Measurements from ENCODE around the gene GAL3ST2. TPM values are rescaled to one million over a fixed set of nuclear protein-coding genes. Genes with fewer than 3 reads are reported as not detected.

The GAL3ST2 gene
- polyA plus RNA-seq, 1 donor from 2014 or later: not detected

DNA sequence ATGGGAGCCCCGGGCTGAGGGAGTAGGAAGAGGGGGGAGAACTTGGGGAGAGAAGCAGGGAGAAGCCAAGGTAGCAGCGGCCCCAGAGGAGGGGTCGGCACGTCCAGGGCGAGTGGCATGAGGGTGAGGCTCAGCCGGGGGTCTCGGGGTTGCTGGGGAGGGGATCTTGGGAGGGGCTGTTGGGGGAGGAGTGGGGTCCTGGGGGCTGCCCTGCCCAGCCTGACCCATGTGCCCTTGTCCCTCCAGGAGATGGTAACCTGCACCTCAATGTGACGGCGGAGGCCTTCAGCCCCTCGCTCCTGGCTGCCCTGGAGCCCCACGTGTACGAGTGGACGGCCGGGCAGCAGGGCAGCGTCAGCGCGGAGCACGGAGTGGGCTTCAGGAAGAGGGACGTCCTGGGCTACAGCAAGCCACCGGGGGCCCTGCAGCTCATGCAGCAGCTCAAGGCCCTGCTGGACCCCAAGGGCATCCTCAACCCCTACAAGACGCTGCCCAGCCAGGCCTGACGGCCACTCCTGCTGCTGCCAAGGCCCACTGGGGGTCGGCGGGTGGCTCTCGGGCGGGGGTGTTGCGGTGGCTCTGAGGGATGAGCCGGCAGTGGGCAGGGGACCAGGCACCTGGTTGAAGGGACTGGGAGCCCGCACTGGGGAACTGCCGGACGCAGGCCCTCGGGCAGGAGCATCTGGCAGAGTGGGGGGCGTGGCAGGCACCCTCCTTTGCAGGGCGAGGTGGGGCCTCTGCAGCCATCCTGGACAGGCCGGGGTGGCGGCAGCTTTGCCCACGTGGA is 9.0 kb upstream of the GAL3ST2 start:
- H3K79me2 ChIP-seq (replicated peaks; ENCODE audit: insufficient read depth, low read length): no peaks in the 10 kb centered on the region

DNA sequence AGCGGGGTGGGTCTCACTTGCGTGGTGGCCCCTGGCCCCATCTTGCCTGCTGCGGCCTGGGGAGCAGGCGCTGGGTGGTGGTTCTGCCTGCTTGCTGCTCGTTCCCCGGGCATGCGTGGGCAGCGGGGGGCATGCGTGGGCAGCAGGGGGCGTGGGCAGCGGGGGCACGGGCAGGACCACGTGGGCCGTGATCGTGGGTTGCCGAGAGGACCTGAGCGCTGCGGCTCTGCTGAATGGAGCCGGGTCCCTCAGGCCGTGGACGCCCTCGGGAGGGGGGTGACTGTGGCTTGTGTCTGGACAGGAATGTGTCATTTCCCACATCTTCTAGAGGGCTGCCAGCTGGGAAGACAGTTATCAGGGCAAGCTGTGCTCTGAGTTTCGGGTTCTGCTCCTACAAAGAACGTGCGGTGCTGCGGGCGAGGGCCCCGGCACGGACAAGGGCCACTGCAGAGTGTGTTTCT is 8.3 kb upstream of the GAL3ST2 start:
- no peaks in the 10 kb centered on the region for H3K79me2 ChIP-seq (replicated peaks; ENCODE audit: insufficient read depth, low read length)
- H3K36me3 ChIP-seq (ENCODE audit: insufficient read depth, low read length): no peaks in the 10 kb centered on the region
- H3K27me3 ChIP-seq (ENCODE audit: insufficient read depth, low read depth, low read length): no peaks in the 10 kb centered on the region
- H3K27ac ChIP-seq (ENCODE audit: low read length): no peak overlapping the region
- H3K9me2 ChIP-seq (ENCODE audit: insufficient read depth, low read length): no peaks in the 10 kb centered on the region
- no peak overlapping the region for H3K9ac ChIP-seq (ENCODE audit: low read length)
- TF ChIP-seq RAD21 (conservative IDR thresholded peaks at IDR 0.05) (no peak), TAF1 (IDR thresholded peaks at IDR 0.05; ENCODE audit: low read depth) (no peak), POLR2AphosphoS5 (IDR thresholded peaks at IDR 0.05) (no peak), EZH2 (IDR thresholded peaks at IDR 0.05; ENCODE audit: borderline replicate concordance, insufficient read depth, low read length, poor library complexity, severe bottlenecking) (no peak), SMC3 (conservative IDR thresholded peaks at IDR 0.05; ENCODE audit: poor library complexity) (no peak), EP300 (conservative IDR thresholded peaks at IDR 0.05; ENCODE audit: poor library complexity, severe bottlenecking) (no peak), MXI1 (conservative IDR thresholded peaks at IDR 0.05; ENCODE audit: poor library complexity, severe bottlenecking) (no peak)
- TF ChIP-seq, protein P1, sequence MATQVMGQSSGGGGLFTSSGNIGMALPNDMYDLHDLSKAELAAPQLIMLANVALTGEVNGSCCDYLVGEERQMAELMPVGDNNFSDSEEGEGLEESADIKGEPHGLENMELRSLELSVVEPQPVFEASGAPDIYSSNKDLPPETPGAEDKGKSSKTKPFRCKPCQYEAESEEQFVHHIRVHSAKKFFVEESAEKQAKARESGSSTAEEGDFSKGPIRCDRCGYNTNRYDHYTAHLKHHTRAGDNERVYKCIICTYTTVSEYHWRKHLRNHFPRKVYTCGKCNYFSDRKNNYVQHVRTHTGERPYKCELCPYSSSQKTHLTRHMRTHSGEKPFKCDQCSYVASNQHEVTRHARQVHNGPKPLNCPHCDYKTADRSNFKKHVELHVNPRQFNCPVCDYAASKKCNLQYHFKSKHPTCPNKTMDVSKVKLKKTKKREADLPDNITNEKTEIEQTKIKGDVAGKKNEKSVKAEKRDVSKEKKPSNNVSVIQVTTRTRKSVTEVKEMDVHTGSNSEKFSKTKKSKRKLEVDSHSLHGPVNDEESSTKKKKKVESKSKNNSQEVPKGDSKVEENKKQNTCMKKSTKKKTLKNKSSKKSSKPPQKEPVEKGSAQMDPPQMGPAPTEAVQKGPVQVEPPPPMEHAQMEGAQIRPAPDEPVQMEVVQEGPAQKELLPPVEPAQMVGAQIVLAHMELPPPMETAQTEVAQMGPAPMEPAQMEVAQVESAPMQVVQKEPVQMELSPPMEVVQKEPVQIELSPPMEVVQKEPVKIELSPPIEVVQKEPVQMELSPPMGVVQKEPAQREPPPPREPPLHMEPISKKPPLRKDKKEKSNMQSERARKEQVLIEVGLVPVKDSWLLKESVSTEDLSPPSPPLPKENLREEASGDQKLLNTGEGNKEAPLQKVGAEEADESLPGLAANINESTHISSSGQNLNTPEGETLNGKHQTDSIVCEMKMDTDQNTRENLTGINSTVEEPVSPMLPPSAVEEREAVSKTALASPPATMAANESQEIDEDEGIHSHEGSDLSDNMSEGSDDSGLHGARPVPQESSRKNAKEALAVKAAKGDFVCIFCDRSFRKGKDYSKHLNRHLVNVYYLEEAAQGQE (IDR thresholded peaks at IDR 0.05; ENCODE audit: borderline replicate concordance): no peak
- TF ChIP-seq, protein P2, sequence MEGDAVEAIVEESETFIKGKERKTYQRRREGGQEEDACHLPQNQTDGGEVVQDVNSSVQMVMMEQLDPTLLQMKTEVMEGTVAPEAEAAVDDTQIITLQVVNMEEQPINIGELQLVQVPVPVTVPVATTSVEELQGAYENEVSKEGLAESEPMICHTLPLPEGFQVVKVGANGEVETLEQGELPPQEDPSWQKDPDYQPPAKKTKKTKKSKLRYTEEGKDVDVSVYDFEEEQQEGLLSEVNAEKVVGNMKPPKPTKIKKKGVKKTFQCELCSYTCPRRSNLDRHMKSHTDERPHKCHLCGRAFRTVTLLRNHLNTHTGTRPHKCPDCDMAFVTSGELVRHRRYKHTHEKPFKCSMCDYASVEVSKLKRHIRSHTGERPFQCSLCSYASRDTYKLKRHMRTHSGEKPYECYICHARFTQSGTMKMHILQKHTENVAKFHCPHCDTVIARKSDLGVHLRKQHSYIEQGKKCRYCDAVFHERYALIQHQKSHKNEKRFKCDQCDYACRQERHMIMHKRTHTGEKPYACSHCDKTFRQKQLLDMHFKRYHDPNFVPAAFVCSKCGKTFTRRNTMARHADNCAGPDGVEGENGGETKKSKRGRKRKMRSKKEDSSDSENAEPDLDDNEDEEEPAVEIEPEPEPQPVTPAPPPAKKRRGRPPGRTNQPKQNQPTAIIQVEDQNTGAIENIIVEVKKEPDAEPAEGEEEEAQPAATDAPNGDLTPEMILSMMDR (IDR thresholded peaks at IDR 0.05; ENCODE audit: poor library complexity, severe bottlenecking): no peak
- H3K4me3 ChIP-seq (ENCODE audit: low read length): no peak overlapping the region
- H3K9me3 ChIP-seq (ENCODE audit: low read length): no peaks in the 10 kb centered on the region
- no peak overlapping the region for H2AFZ ChIP-seq (ENCODE audit: low read depth, low read length)
- H3F3A ChIP-seq (ENCODE audit: insufficient read depth, low read length, poor library complexity, severe bottlenecking): no peaks in the 10 kb centered on the region
- no peaks in the 10 kb centered on the region for H4K20me1 ChIP-seq (ENCODE audit: insufficient read depth)
- no peak overlapping the region for H3K4me2 ChIP-seq (ENCODE audit: low read length)

More for the DNA sequence above, 9.0 kb upstream of the GAL3ST2 start:
- Histone ChIP-seq H2AFZ (ENCODE audit: low read depth, low read length) (no peak overlapping the region), H3K9ac (ENCODE audit: low read length) (no peak overlapping the region), H3K9me2 (ENCODE audit: insufficient read depth, low read length) (no peaks in the 10 kb centered on the region), H3K9me3 (ENCODE audit: low read length) (no peaks in the 10 kb centered on the region), H3K27me3 (ENCODE audit: insufficient read depth, low read depth, low read length) (no peaks in the 10 kb centered on the region), H3K4me2 (ENCODE audit: low read length) (no peak overlapping the region), H3F3A (ENCODE audit: insufficient read depth, low read length, poor library complexity, severe bottlenecking) (no peaks in the 10 kb centered on the region), H3K36me3 (ENCODE audit: insufficient read depth, low read length) (no peaks in the 10 kb centered on the region), H3K4me3 (ENCODE audit: low read length) (no peak overlapping the region), H3K27ac (ENCODE audit: low read length) (no peak overlapping the region), H4K20me1 (ENCODE audit: insufficient read depth) (no peaks in the 10 kb centered on the region)
- TF ChIP-seq RAD21 (conservative IDR thresholded peaks at IDR 0.05) (no peak), SMC3 (conservative IDR thresholded peaks at IDR 0.05; ENCODE audit: poor library complexity) (no peak), MXI1 (conservative IDR thresholded peaks at IDR 0.05; ENCODE audit: poor library complexity, severe bottlenecking) (no peak), TAF1 (IDR thresholded peaks at IDR 0.05; ENCODE audit: low read depth) (no peak), EZH2 (IDR thresholded peaks at IDR 0.05; ENCODE audit: borderline replicate concordance, insufficient read depth, low read length, poor library complexity, severe bottlenecking) (no peak), EP300 (conservative IDR thresholded peaks at IDR 0.05; ENCODE audit: poor library complexity, severe bottlenecking) (no peak), POLR2AphosphoS5 (IDR thresholded peaks at IDR 0.05) (no peak)
- TF ChIP-seq, protein P1 (IDR thresholded peaks at IDR 0.05; ENCODE audit: borderline replicate concordance): no peak
- TF ChIP-seq, protein P2 (IDR thresholded peaks at IDR 0.05; ENCODE audit: poor library complexity, severe bottlenecking): no peak

Data from neural cell (in vitro differentiated cells).